NCI-H146 treated with DMSO at 0.1 percent for 48 hours (cell line): ENCODE data around the gene FAM120A.

Experiments used
- DNase-seq: peaks from one replicate; lab custom pipeline; 2025; ENCODE audit not compliant: unreplicated experiment; lab: John Stamatoyannopoulos, UW

FAM120A gene

GRCh38 chr9:93577078-93577974, 125.8 kb downstream of the FAM120A start:
- no peak for DNase-seq

- no peak for DNase-seq
Observed at GRCh38 chr9:93577975-93578682, 126.6 kb downstream of the FAM120A start.

DNA sequence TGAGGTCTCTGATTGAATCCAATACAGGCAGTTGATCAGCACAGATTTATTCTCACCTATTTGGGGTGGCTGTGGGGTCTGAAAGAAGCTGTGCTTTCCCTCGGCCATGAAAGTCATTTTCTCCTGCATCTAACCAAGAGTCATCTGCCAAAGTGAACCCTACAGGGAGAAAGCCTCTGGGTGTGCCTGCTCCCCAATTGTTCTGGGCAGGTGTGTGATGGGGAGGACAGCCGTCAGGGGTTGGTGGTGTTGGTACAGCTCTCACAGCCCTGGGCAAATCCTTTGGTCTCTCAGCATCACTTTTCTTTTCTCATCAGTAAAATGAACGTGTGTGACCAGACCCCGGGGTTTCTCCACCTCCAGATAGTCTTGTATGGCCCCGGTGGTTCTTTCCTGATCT, 127.4 kb downstream of the FAM120A start:
- no peak for DNase-seq

GRCh38 chr9:93579711-93580516, 128.4 kb downstream of the FAM120A start:
- no peak for DNase-seq

GRCh38 chr9:93580654-93581380, 129.3 kb downstream of the FAM120A start:
- DNase-seq, result no peak

GRCh38 chr9:93582115-93582514, 130.6 kb downstream of the FAM120A start:
- DNase-seq, result peak; percentile 92

- DNase-seq, result no peak
Observed at GRCh38 chr9:93582550-93582949, 131.1 kb downstream of the FAM120A start.

DNA sequence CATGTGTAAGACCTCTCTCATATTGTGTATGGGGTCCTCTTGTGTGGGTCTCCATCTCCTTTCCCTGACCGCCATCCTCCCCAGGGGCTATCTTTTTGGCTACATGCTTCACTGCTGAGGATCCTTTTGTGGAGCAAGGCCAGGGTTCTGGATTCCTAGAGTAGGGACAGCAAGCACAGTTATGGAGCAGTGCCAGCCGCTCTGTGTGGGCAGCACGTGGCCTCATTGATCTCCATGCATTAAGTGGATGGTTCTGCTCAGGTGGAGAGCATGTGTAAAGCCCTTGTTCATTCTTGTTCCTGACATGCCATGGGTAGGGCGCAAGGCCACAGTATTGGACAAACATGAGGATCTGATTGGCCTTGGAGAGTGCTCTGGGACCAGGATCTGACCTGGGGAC, 133.8 kb downstream of the FAM120A start:
- no peak for DNase-seq

DNA sequence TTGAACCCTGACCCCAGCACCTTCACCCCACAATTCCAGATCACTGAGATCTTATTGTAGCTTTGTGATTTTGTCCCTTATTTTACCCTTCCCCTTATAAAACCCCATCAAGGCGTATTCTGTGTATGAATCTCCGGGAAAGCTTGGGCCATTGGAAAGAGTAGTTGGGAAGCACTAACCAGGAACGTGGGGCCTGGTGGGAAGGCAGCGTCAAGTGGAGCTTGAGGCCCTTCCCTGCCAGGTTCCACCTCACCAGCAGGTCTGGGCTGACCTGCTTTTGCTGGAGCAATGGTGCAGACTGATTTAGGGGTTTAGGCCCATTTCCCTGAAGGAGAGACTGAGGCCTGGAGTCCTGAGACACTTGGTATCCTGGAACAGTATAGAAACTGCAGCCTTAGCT, 134.2 kb downstream of the FAM120A start:
- DNase-seq, result no peak

- no peak for DNase-seq
Observed at GRCh38 chr9:93586290-93587057, 135.0 kb downstream of the FAM120A start.

DNA sequence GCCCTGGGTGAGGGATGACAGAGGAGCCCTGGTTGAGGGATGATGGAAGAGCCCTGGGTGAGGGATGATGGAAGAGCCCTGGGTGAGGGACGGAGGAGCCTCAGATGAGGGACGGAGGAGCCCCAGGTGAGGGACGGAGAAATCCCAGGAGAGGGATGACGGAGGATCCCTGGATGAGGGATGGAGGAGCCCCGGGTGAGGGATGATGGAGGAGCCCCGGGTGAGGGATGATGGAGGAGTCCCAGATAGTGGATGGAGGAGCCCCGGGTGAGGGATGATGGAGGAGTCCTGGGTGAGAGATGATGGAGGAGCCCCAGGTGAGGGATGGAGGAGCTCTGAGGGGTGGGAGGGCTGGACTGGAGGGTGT, 135.8 kb downstream of the FAM120A start:
- no peak for DNase-seq

DNA sequence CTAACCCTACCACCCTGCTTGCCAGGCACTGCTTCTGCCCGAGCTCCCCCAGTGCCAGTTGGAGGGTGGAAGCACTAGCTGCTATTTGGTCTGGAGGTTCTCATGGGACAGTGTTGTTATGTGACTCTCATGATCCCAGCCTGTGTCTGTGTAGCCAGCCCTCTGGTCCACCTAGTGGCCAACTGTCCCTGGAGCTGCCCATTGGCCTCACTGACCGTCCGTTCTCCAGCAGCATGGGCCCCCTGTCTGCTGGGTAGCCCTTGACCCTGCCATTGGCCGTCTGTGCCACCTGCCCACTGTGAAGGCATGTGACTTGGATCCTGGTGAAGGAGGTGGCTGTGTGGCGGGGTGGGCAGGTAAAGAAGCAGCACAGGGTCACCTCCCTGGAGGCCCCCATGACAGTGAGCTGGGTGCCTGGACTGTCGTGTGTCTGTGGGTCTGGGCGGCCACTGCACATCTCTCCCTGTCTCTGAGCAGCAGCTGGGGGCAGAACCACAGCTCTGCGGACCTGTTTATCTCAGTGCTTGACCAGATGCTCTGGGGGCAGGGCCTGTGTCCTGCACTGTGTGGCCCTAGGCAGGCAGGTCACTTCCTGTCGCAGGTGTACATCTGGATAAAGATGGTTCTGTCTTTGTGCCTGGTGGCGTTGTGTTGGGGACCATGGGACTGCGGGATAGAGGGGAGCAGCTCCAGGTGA, 136.3 kb downstream of the FAM120A start:
- DNase-seq, result no peak

DNA sequence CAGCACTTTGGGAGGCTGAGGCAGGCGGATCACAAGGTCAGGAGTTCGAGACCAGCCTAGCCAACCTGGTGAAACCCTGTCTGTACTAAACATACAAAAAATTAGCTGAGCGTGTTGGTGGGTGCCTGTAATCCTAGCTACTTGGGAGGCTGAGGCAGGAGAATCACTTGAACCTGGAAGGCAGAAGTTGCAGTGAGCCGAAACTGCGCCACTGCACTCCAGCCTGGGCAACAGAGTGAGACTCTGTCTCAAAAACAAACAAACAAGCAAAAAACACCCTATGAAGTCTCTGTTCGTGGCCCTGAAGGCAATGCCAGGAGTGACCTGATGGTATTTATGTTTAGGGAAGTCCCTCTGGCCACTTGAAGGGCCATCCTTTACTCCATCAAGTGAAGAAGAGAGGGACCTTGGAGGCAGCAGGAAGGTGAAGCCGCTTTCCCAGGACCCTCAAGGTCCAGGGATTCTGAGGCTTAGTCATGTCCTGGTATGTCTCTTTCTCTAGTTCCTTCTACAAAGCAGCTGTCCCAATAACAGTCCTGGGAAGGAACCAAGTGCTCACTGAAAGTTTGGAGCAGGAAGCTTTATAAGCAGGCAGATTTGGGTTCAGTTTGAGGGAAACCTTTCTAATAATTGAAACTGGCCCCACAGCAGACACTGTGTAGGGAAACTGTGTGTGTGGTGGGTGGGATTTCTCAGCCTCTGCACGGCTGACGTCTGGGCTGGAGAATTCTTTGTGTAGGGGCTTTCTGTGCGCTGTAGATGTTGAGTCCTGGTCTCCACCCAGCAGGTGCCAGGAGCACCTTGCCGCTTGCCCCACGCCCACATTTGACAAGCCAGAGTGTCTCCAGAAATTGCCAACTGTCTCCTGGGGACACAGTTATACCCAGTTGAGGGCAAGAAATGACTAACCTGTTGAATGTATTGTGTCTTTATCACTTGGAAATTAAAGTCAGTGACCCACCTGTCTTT, 137.4 kb downstream of the FAM120A start:
- DNase-seq, result no peak

GRCh38 chr9:93589688-93590087, 138.2 kb downstream of the FAM120A start:
- DNase-seq, result no peak

GRCh38 chr9:93590609-93591234, 139.2 kb downstream of the FAM120A start:
- no peak for DNase-seq

DNA sequence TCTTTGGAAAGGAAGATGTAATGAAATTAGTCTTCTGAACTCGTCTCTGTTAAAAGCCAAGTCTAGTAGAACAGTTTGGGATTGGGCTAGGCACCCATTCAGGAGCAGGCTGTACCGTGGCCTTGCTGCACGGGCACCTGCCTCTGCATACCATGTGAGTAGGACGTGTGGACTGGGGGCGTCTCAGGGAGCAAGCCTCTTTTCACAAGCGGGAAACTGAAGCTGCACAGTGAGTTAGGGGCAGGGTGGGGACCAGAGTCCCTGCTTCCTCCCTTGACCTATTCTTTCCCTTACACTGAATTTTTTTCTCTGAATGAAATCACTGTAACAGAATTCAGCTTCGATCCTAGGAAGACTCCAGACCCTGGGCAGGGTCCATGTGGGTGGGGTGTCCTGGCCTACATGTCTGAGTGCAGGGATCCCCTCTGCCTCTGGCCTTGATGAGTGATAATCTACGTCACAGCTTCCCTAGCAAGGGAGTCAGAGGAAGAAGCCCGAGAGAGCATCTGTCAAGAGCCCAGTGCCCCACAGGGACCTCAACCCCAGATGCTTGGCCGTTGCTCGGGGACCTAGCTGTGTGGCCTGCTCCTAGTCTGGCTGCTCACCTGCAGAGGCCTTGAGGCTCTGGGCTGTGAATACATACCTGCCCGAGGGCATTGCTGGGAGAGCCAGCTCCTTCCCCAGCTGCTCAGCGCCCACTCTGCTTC, 140.0 kb downstream of the FAM120A start:
- no peak for DNase-seq

DNA sequence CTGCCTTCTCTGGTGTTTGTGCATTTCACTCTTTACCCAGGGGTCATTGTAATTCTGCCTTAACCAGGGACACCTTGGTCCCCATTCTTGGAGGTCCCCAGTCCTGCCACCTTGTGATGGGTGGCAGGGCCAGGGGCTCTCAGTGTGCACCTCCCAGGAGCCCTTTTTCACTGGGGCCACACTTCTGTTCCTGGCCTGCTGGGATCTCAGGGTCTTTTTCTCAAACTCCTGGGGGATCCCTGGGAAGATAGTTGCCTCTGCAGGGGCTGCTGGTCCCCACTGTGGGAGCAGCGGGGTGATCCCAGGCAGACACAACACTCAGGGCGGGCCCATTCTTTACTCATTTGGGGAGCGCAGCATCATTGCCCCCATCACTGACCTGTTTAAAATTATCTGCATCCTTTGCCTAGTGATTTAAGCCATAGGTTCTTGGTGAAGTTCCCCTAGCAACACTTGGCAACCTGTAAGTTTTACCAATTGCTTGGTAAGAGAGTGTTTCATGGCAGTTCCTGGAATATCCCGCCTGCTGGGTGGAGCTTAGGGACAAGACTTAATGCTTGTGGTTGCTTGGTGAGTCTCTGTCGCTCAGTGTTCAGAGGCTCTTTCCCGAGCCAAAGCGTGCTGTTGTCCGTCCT, 140.6 kb downstream of the FAM120A start:
- no peak for DNase-seq
